Transverse colon (tissue), 4 donors: Measurements from ENCODE around the gene MARS1. TPM values are rescaled to one million over a fixed set of nuclear protein-coding genes. Genes with fewer than 3 reads are reported as not detected.
"Not testable (repeated sequence)": the region's sequence is repeated elsewhere in the genome, so short reads cannot be mapped to it uniquely, and the experiment has no call there.

ENCODE experiments used
- DNase-seq: peaks from one replicate; pipeline ENCODE4 v3.0.0-alpha.2; 2019
- H3K27ac ChIP-seq, 4 donors: fragments of 200-600 bp; sonication (generic); 2 replicates each; pipeline ENCODE4 v1.5.1; 2016 to 2018; ENCODE audit warnings: inconsistent platforms in 4 of 4
- H3K27me3 ChIP-seq: fragments of 200-600 bp; sonication (generic); 2 replicates; pipeline ENCODE4 v1.5.1; 2017; ENCODE audit warnings: inconsistent platforms
- H3K36me3 ChIP-seq, 4 donors: fragments of 200-600 bp; sonication (generic); 2 replicates each; pipeline ENCODE4 v1.5.1; 2017 to 2019; ENCODE audit warnings: inconsistent platforms in 4 of 4
- H3K4me1 ChIP-seq, 4 donors: fragments of 200-600 bp; sonication (generic); 2 replicates each; pipeline ENCODE4 v1.5.1; 2017 to 2020; ENCODE audit warnings: inconsistent platforms in 4 of 4
- H3K4me3 ChIP-seq, 4 donors: fragments of 200-600 bp; sonication (generic); 1 replicate in 1 of 4; 2 replicates in 3 of 4; pipeline versions ENCODE4 v1.5.1 to v1.6.1; 2017 to 2019; ENCODE audit warnings: inconsistent platforms in 4 of 4
- H3K9me3 ChIP-seq, 2 donors: fragments of 200-600 bp; sonication (generic); 2 replicates each; pipeline ENCODE4 v1.5.1; 2017 to 2019; ENCODE audit warnings: inconsistent platforms in 2 of 2
- EP300 ChIP-seq: sonication (generic); formaldehyde crosslinking; IDR thresholded peaks from one replicate; pipeline ENCODE4 v1.6.1; 2017; ENCODE audit warnings: antibody characterized with exemption, low read depth
- POLR2A ChIP-seq: fragments of 450-650 bp; IDR thresholded peaks from one replicate; pipeline ENCODE4 v1.6.1; 2016; ENCODE audit warnings: antibody characterized with exemption, mild to moderate bottlenecking, moderate library complexity
- POLR2AphosphoS5 ChIP-seq, 3 donors: sonication (generic); formaldehyde crosslinking; IDR thresholded peaks; one replicate each; pipeline ENCODE4 v1.6.1; 2016; ENCODE audit warnings: antibody characterized with exemption in 3 of 3
- WGBS, 2 donors: methylation state at CpG; one replicate each; pipeline ENCODE4 v1.1.5; 2018; ENCODE audit warnings: low coverage in 1 of 2; 5-methylcytosine and 5-hydroxymethylcytosine counted together
- in situ Hi-C, 4 donors: fragments of 200-750 bp; cut with MboI; loops; one replicate each; pipeline versions ENCODE4 v1.15.0 to v1.15.1; 2017; ENCODE audit warnings: low sequenced_read_pairs in 3 of 4, low pct_ligation_motif_present in 1 of 4, low pct_unique_long_range_greater_than_20kb in 1 of 4
- intact Hi-C: fragments of 100-400 bp; cut with DNase I; formaldehyde crosslinking; loops from one replicate; pipeline ENCODE4 v1.15.1; 2023; ENCODE audit warnings: low total_unique reads
- total RNA-seq, 4 donors: library from RNA; depleted of rRNA; stranded (reverse); fragments of >200 nt; gene quantifications; one replicate each; pipeline ENCODE4 v1.1.0, GENCODE V29; 2016
- TF ChIP-seq, protein P1 (sequence below), 5 experiments: fragments of 200-600 bp in 3 of 5; fragments of 450-650 bp in 2 of 5; sonication (generic) in 3 of 5; IDR thresholded peaks; 1 replicate in 2 of 5; 2 replicates in 3 of 5; pipeline ENCODE4 v1.5.1; 2016 to 2017; ENCODE audit warnings: antibody characterized with exemption in 5 of 5, inconsistent platforms in 3 of 5, mild to moderate bottlenecking in 2 of 5, moderate library complexity in 1 of 5

The MARS1 gene
- total RNA-seq, 4 donors from 2014 or later = 39.0 to 184 (median 103) TPM

DNA sequence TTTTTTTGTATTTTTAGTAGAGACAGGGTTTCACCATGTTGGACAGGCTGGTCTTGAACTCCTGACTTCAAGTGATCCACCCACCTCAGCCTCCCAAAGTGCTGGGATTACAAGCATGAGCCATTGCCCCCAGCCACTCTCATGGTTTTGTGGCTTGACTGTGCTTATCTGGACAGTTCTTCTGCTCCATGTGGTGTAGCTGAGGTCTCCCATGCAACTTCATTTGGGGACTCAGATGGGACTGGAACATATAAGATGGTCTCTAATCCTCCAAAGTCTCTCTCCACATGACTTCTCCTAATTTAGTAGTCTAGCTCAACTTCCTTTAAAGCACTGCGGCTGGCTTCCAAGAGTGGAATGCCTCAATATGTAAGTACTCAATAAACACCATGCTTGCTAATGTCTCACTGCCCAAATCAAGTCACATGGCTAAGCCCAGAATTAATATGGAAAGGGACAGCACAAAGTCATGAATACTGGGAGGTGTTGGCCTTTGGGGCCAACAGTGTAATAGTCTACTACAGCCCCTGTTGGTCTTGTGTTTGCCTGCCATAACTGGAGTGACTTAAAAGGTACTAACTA lies 45.9 kb upstream of the MARS1 start:
- H3K27me3 ChIP-seq = no peaks in the 10 kb centered on the region
- no peaks in the 10 kb centered on the region for H3K9me3 ChIP-seq
- H3K4me1 ChIP-seq = no peaks in the 10 kb centered on the region
- no peaks in the 10 kb centered on the region for H3K36me3 ChIP-seq
- intact Hi-C loops (no loop called here), in situ Hi-C loops (loop anchor here in 3 of 4 donors (10.0 to 25.0 kb wide), 2 partner anchors 130 to 147 kb away; no protein-coding TSS in a partner anchor)
- no peak for TF ChIP-seq POLR2A
- TF ChIP-seq, protein P1, sequence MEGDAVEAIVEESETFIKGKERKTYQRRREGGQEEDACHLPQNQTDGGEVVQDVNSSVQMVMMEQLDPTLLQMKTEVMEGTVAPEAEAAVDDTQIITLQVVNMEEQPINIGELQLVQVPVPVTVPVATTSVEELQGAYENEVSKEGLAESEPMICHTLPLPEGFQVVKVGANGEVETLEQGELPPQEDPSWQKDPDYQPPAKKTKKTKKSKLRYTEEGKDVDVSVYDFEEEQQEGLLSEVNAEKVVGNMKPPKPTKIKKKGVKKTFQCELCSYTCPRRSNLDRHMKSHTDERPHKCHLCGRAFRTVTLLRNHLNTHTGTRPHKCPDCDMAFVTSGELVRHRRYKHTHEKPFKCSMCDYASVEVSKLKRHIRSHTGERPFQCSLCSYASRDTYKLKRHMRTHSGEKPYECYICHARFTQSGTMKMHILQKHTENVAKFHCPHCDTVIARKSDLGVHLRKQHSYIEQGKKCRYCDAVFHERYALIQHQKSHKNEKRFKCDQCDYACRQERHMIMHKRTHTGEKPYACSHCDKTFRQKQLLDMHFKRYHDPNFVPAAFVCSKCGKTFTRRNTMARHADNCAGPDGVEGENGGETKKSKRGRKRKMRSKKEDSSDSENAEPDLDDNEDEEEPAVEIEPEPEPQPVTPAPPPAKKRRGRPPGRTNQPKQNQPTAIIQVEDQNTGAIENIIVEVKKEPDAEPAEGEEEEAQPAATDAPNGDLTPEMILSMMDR (IDR thresholded peaks at IDR 0.05) = no peak
- no peak for DNase-seq
- H3K4me3 ChIP-seq = no peak overlapping the region
- 85% methylated on average over 1 of the region's 1 CpG; no CpG with 5 or more reads in 1 of the 2 donors for WGBS, 2 donors
- no peak overlapping the region for H3K27ac ChIP-seq

DNA sequence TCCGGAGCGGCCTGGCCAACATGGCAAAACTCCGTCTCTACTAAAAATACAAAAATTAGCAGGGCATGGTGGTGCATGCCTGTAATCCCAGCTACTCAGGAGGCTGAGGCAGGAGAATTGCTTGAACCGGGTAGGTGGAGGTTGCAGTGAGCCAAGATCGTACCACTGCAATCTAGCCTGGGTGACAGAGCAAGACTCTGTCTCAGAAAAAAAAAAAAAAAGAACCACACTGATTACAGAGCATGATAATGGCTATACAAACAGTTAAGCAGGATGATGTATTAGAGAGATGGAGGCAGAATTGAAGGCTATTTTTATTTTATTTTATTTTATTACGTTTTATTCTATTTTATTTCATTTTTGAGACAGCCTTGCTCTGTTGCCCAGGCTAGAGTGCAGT lies 43.5 kb upstream of the MARS1 start:
- H3K9me3 ChIP-seq, DNase-seq, H3K27me3 ChIP-seq, H3K4me1 ChIP-seq, H3K4me3 ChIP-seq, intact Hi-C loops, H3K27ac ChIP-seq, H3K36me3 ChIP-seq: not testable (repeated sequence)
- in situ Hi-C loops = loop anchor here in 3 of 4 donors (10.0 to 25.0 kb wide), 2 partner anchors 132 to 150 kb away; no protein-coding TSS in a partner anchor
- WGBS, 2 donors = 66 to 82% methylated on average over 3 to 6 of the region's 6 CpGs

DNA sequence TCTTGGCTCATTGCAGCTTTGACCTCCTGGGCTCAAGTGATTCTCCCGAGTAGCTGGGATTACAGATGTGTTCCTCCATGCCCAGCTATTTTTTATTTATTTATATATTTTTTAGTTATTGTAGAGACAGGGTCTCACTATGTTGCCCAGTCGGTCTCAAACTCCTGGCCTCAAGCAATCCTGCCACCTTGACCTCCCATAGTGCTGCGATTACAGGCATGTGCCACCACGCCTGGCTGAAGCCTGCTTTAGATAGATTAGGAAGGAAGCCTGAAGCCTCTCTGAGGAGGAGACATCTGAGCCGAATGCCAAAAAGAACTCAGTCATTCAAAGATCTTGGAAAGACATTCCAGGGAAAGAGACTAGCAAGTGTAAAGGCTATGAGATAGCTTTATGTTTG lies 43.1 kb upstream of the MARS1 start:
- no peaks in the 10 kb centered on the region for H3K9me3 ChIP-seq
- no peak overlapping the region for H3K4me3 ChIP-seq
- no peaks in the 10 kb centered on the region for H3K36me3 ChIP-seq
- H3K4me1 ChIP-seq = no peaks in the 10 kb centered on the region
- no peaks in the 10 kb centered on the region for H3K27me3 ChIP-seq
- H3K27ac ChIP-seq = no peak overlapping the region
- in situ Hi-C loops = loop anchor here in 3 of 4 donors (10.0 to 25.0 kb wide), 2 partner anchors 132 to 150 kb away; no protein-coding TSS in a partner anchor
- WGBS, 2 donors = 85 to 87% methylated on average over 4 to 5 of the region's 5 CpGs
- no peak for DNase-seq
- TF ChIP-seq POLR2A = no peak
- TF ChIP-seq POLR2AphosphoS5 (IDR thresholded peaks at IDR 0.05) = no peak
- no peak for TF ChIP-seq EP300
- TF ChIP-seq, protein P1 (IDR thresholded peaks at IDR 0.05) = no peak
- intact Hi-C loops = no loop called here

DNA sequence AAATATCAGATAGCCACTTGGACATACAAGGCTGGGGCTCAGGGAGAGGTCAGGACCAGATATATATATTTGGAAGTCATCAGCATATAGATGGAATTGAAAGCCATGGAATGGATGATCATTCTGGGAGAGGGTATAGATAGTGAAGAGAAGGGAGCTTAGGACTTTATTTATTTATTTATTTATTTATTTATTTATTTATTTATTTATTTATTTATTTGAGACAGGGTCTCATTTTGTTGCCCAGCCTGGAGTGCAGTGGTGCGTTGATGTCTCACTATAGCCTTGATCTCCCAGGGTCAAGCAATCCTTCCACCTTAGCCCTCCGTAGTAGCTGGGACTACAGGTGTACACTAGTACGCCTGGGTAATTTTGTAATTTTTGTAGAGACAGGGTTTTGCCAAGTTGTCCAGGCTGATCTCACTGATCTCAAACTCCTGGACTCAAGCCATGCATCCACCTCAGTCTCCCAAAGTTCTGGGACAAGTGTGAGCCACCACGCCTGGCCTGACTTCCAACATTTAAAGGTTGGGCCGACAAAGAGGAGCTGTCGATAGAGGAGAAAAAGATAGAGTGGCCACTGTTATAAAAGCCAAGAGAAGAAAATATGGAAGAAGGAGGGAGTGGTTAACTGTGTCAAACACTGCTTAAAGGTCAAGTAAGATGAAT lies 41.4 kb upstream of the MARS1 start:
- Histone ChIP-seq H3K4me3 (no peak overlapping the region), H3K4me1 (no peaks in the 10 kb centered on the region), H3K36me3 (no peaks in the 10 kb centered on the region), H3K9me3 (no peaks in the 10 kb centered on the region), H3K27me3 (no peaks in the 10 kb centered on the region), H3K27ac (no peak overlapping the region)
- in situ Hi-C loops (loop anchor here in 3 of 4 donors (10.0 to 25.0 kb wide), 2 partner anchors 134 to 152 kb away; no protein-coding TSS in a partner anchor), intact Hi-C loops (no loop called here)
- TF ChIP-seq, protein P1 (IDR thresholded peaks at IDR 0.05) = no peak
- TF ChIP-seq EP300 (no peak), POLR2A (no peak), POLR2AphosphoS5 (IDR thresholded peaks at IDR 0.05) (no peak)
- WGBS, 2 donors = 82 to 92% methylated on average over 3 to 6 of the region's 6 CpGs
- DNase-seq = no peak
